ENCODE measurements around the gene SNX13. TPM values are rescaled to one million over a fixed set of nuclear protein-coding genes. Genes with fewer than 3 reads are reported as not detected.

SNX13 gene, protein sequence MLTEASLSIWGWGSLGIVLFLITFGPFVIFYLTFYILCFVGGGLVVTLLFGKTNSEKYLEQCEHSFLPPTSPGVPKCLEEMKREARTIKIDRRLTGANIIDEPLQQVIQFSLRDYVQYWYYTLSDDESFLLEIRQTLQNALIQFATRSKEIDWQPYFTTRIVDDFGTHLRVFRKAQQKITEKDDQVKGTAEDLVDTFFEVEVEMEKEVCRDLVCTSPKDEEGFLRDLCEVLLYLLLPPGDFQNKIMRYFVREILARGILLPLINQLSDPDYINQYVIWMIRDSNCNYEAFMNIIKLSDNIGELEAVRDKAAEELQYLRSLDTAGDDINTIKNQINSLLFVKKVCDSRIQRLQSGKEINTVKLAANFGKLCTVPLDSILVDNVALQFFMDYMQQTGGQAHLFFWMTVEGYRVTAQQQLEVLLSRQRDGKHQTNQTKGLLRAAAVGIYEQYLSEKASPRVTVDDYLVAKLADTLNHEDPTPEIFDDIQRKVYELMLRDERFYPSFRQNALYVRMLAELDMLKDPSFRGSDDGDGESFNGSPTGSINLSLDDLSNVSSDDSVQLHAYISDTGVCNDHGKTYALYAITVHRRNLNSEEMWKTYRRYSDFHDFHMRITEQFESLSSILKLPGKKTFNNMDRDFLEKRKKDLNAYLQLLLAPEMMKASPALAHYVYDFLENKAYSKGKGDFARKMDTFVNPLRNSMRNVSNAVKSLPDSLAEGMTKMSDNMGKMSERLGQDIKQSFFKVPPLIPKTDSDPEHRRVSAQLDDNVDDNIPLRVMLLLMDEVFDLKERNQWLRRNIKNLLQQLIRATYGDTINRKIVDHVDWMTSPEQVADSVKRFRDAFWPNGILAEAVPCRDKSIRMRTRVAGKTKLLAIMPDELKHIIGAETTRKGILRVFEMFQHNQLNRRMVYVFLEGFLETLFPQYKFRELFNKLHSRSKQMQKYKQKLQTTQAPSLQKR
- 22.0 and 23.5 TPM in 2 replicates for total RNA-seq

DNA sequence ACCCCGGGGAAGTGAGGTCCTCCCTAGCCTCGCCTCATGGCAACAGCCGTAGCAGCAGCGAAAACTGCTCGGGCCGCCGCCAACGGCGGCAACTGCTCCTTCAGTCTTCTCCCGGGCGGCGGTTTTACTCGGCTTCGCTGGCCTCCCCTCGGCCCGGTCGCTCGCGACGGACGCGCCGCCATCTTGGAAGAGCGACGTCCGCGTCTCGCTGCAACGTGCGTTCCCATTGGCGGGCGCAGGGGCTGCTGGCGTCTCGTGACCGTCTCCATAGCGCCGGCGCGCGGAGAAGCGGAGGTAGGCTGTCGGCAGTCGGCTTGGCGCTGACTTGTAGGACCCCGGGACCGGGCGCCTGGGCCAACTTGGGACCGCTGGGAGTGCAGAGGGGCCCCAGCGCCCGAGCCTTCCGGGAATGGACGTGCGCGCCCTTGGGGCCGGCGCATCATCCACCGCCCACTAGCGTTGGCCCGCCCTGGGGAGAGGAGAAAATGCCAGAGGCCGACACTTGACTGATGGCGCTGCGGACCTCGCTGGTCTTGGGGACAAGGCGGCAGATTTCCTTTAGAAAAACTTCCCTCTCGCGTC is at the start of gene SNX13:
SNX13 (minus strand) TSS at position 193 of the 582 bp plus-strand sequence. CDS start 199 bp downstream, outside the sequence.

Other genes with a start within 250 kb of the SNX13 start
- not detected in 2 replicates for gene PRPS1L1, start 87.4 kb upstream of the SNX13 start, total RNA-seq

All from endothelial cell of coronary artery (primary cell).